ENCODE results near the gene ALG11. TPM values are rescaled to one million over a fixed set of nuclear protein-coding genes. Genes with fewer than 3 reads are reported as not detected.

ALG11 gene
- total and polyA plus RNA-seq, 5 donors from 2014 or later: 19.2 to 27.6 (median 23.7) TPM

GRCh38 chr13:52006523-52007245 lies 5.5 kb upstream of the ALG11 start:
- Histone ChIP-seq H3K9me3 (ENCODE audit: control insufficient read depth in 2 of 2, low read length in 2 of 2) (no peaks in the 10 kb centered on the region), H3K36me3 (ENCODE audit: control insufficient read depth, insufficient read depth, low read length) (no peaks in the 10 kb centered on the region), H3K27ac (ENCODE audit: insufficient read depth, low read length, poor library complexity, severe bottlenecking) (no peak overlapping the region), H3K4me1 (ENCODE audit: control insufficient read depth, insufficient read depth, low read length, poor library complexity, severe bottlenecking) (peaks cover 11% of the 10 kb centered on the region), H3K4me3 (ENCODE audit: low read depth, low read length) (no peak overlapping the region), H3K27me3 (ENCODE audit: control insufficient read depth, insufficient read depth, low read length) (peaks cover 29% of the 10 kb centered on the region)
- ATAC-seq (ENCODE audit: low read depth in 2 of 2) (no peak), DNase-seq (no peak)
- Mint-ChIP-seq H3K36me3 (no peaks in the 10 kb centered on the region), H3K27me3 (peaks cover 45% of the 10 kb centered on the region), H3K4me3 (no peak overlapping the region), H3K9me3 (peaks cover 0 to 4% (median 0%) of the 10 kb centered on the region in 7 donors), H3K27ac (no peak overlapping the region), H3K4me1 (peaks cover 5 to 12% (median 8%) of the 10 kb centered on the region in 4 donors)

- Mint-ChIP-seq H3K27me3 (peaks cover 38% of the 10 kb centered on the region), H3K36me3 (no peaks in the 10 kb centered on the region), H3K4me3 (peak overlapping the region; percentile 36 to 99 (median 89)), H3K9me3 (peaks cover 0 to 4% (median 0%) of the 10 kb centered on the region in 7 donors), H3K4me1 (peaks cover 10 to 24% (median 15%) of the 10 kb centered on the region in 4 donors), H3K27ac (no peak overlapping the region)
- ATAC-seq (ENCODE audit: low read depth in 2 of 2) (no peak), DNase-seq (no peak)
- H3K27ac ChIP-seq (ENCODE audit: insufficient read depth, low read length, poor library complexity, severe bottlenecking): no peak overlapping the region
- H3K4me1 ChIP-seq (ENCODE audit: control insufficient read depth, insufficient read depth, low read length, poor library complexity, severe bottlenecking): peaks cover 30% of the 10 kb centered on the region
- no peaks in the 10 kb centered on the region for H3K36me3 ChIP-seq (ENCODE audit: control insufficient read depth, insufficient read depth, low read length)
- no peaks in the 10 kb centered on the region for H3K9me3 ChIP-seq (ENCODE audit: control insufficient read depth in 2 of 2, low read length in 2 of 2)
- peaks cover 29% of the 10 kb centered on the region for H3K27me3 ChIP-seq (ENCODE audit: control insufficient read depth, insufficient read depth, low read length)
- no peak overlapping the region for H3K4me3 ChIP-seq (ENCODE audit: low read depth, low read length)
Measured at GRCh38 chr13:52009946-52010345, 2.3 kb upstream of the ALG11 start.

- peak within 1 kb of the TSS; percentile 100 for H3K4me3 ChIP-seq (ENCODE audit: low read depth, low read length)
- no peaks in the 10 kb centered on the region for H3K36me3 ChIP-seq (ENCODE audit: control insufficient read depth, insufficient read depth, low read length)
- Mint-ChIP-seq H3K9me3 (peaks cover 0 to 4% (median 0%) of the 10 kb centered on the region in 7 donors), H3K27ac (peak within 1 kb of the TSS; percentile 90 to 94 (median 93)), H3K36me3 (peaks cover 5% of the 10 kb centered on the region), H3K4me1 (peaks cover 13 to 33% (median 20%) of the 10 kb centered on the region in 4 donors), H3K4me3 (peak within 1 kb of the TSS; percentile 93 to 99 (median 96)), H3K27me3 (peaks cover 38% of the 10 kb centered on the region)
- DNase-seq: peak in 1 of 3 donors; percentile 7
- peaks cover 29% of the 10 kb centered on the region for H3K27me3 ChIP-seq (ENCODE audit: control insufficient read depth, insufficient read depth, low read length)
- H3K4me1 ChIP-seq (ENCODE audit: control insufficient read depth, insufficient read depth, low read length, poor library complexity, severe bottlenecking): peaks cover 30% of the 10 kb centered on the region
- H3K27ac ChIP-seq (ENCODE audit: insufficient read depth, low read length, poor library complexity, severe bottlenecking): peak within 1 kb of the TSS; percentile 63
- H3K9me3 ChIP-seq (ENCODE audit: control insufficient read depth in 2 of 2, low read length in 2 of 2): no peaks in the 10 kb centered on the region
- ATAC-seq (ENCODE audit: low read depth in 2 of 2): no peak
Measured at GRCh38 chr13:52010890-52011631, 1.1 kb upstream of the ALG11 start, which contains the start of gene ATP7B. Gene ATP7B (minus strand): TSS chr13:52011450. CDS start chr13:52011337, 113 bp downstream.

GRCh38 chr13:52012512-52012836 lies 276 bp downstream of the ALG11 start:
- Mint-ChIP-seq H3K4me3 (peak overlapping the region; percentile 92 to 99 (median 96)), H3K36me3 (peaks cover 16% of the 10 kb centered on the region), H3K27ac (peak overlapping the region; percentile 90 to 94 (median 93)), H3K9me3 (peaks cover 0 to 1% (median 0%) of the 10 kb centered on the region in 7 donors), H3K27me3 (peaks cover 35% of the 10 kb centered on the region), H3K4me1 (peaks cover 18 to 46% (median 28%) of the 10 kb centered on the region in 4 donors)
- Histone ChIP-seq H3K27me3 (ENCODE audit: control insufficient read depth, insufficient read depth, low read length) (peaks cover 25% of the 10 kb centered on the region), H3K36me3 (ENCODE audit: control insufficient read depth, insufficient read depth, low read length) (peaks cover 4% of the 10 kb centered on the region), H3K4me1 (ENCODE audit: control insufficient read depth, insufficient read depth, low read length, poor library complexity, severe bottlenecking) (peaks cover 30% of the 10 kb centered on the region), H3K27ac (ENCODE audit: insufficient read depth, low read length, poor library complexity, severe bottlenecking) (peak overlapping the region; percentile 63), H3K9me3 (ENCODE audit: control insufficient read depth in 2 of 2, low read length in 2 of 2) (no peaks in the 10 kb centered on the region), H3K4me3 (ENCODE audit: low read depth, low read length) (peak overlapping the region; percentile 100)
- ATAC-seq (ENCODE audit: low read depth in 2 of 2): no peak
- DNase-seq: no peak

GRCh38 chr13:52016296-52016695 lies 4.1 kb downstream of the ALG11 start:
- H3K9me3 ChIP-seq (ENCODE audit: control insufficient read depth in 2 of 2, low read length in 2 of 2): no peaks in the 10 kb centered on the region
- no peak overlapping the region for H3K27ac Mint-ChIP-seq
- no peak overlapping the region for H3K27ac ChIP-seq (ENCODE audit: insufficient read depth, low read length, poor library complexity, severe bottlenecking)
- DNase-seq (no peak), ATAC-seq (ENCODE audit: low read depth in 2 of 2) (no peak)
- peaks cover 23% of the 10 kb centered on the region for H3K4me1 ChIP-seq (ENCODE audit: control insufficient read depth, insufficient read depth, low read length, poor library complexity, severe bottlenecking)
- no peak overlapping the region for H3K4me3 Mint-ChIP-seq
- H3K4me1 Mint-ChIP-seq: peaks cover 28 to 56% (median 43%) of the 10 kb centered on the region in 4 donors
- H3K4me3 ChIP-seq (ENCODE audit: low read depth, low read length): no peak overlapping the region
- H3K27me3 Mint-ChIP-seq: no peaks in the 10 kb centered on the region
- peaks cover 0 to 2% (median 0%) of the 10 kb centered on the region in 7 donors for H3K9me3 Mint-ChIP-seq
- peaks cover 32% of the 10 kb centered on the region for H3K36me3 ChIP-seq (ENCODE audit: control insufficient read depth, insufficient read depth, low read length)
- peaks cover 51% of the 10 kb centered on the region for H3K36me3 Mint-ChIP-seq
- no peaks in the 10 kb centered on the region for H3K27me3 ChIP-seq (ENCODE audit: control insufficient read depth, insufficient read depth, low read length)

GRCh38 chr13:52020191-52020590 lies 8.0 kb downstream of the ALG11 start:
- H3K27ac ChIP-seq (ENCODE audit: insufficient read depth, low read length, poor library complexity, severe bottlenecking): no peak overlapping the region
- peaks cover 23 to 51% (median 40%) of the 10 kb centered on the region in 4 donors for H3K4me1 Mint-ChIP-seq
- H3K9me3 ChIP-seq (ENCODE audit: control insufficient read depth in 2 of 2, low read length in 2 of 2): no peaks in the 10 kb centered on the region
- ATAC-seq (ENCODE audit: low read depth in 2 of 2): no peak
- no peak overlapping the region for H3K4me3 Mint-ChIP-seq
- H3K27me3 Mint-ChIP-seq: no peaks in the 10 kb centered on the region
- no peaks in the 10 kb centered on the region for H3K27me3 ChIP-seq (ENCODE audit: control insufficient read depth, insufficient read depth, low read length)
- H3K36me3 Mint-ChIP-seq: peaks cover 76% of the 10 kb centered on the region
- DNase-seq: no peak
- no peak overlapping the region for H3K4me3 ChIP-seq (ENCODE audit: low read depth, low read length)
- no peak overlapping the region for H3K27ac Mint-ChIP-seq
- peaks cover 0 to 2% (median 0%) of the 10 kb centered on the region in 7 donors for H3K9me3 Mint-ChIP-seq
- peaks cover 66% of the 10 kb centered on the region for H3K36me3 ChIP-seq (ENCODE audit: control insufficient read depth, insufficient read depth, low read length)
- no peaks in the 10 kb centered on the region for H3K4me1 ChIP-seq (ENCODE audit: control insufficient read depth, insufficient read depth, low read length, poor library complexity, severe bottlenecking)

GRCh38 chr13:52022356-52022755 lies 10.2 kb downstream of the ALG11 start:
- Mint-ChIP-seq H3K27me3 (no peaks in the 10 kb centered on the region), H3K4me1 (peaks cover 16 to 47% (median 44%) of the 10 kb centered on the region in 4 donors)

More at GRCh38 chr13:52022356-52022755, 10.2 kb downstream of the ALG11 start:
- H3K36me3 Mint-ChIP-seq: peaks cover 83% of the 10 kb centered on the region
- H3K9me3 Mint-ChIP-seq: peaks cover 0 to 6% (median 4%) of the 10 kb centered on the region in 7 donors
- Histone ChIP-seq H3K9me3 (ENCODE audit: control insufficient read depth in 2 of 2, low read length in 2 of 2) (no peaks in the 10 kb centered on the region), H3K36me3 (ENCODE audit: control insufficient read depth, insufficient read depth, low read length) (peaks cover 74% of the 10 kb centered on the region), H3K27me3 (ENCODE audit: control insufficient read depth, insufficient read depth, low read length) (no peaks in the 10 kb centered on the region), H3K4me1 (ENCODE audit: control insufficient read depth, insufficient read depth, low read length, poor library complexity, severe bottlenecking) (no peaks in the 10 kb centered on the region), H3K4me3 (ENCODE audit: low read depth, low read length) (no peak overlapping the region), H3K27ac (ENCODE audit: insufficient read depth, low read length, poor library complexity, severe bottlenecking) (no peak overlapping the region)
- no peak overlapping the region for H3K27ac Mint-ChIP-seq
- ATAC-seq (ENCODE audit: low read depth in 2 of 2): no peak
- H3K4me3 Mint-ChIP-seq: no peak overlapping the region
- DNase-seq: no peak

Measured in CD4-positive, CD25-positive, alpha-beta regulatory T cell (primary cell).